Measurements from ENCODE around the gene COL15A1. TPM values are rescaled to one million over a fixed set of nuclear protein-coding genes. Genes with fewer than 3 reads are reported as not detected.

COL15A1 gene
- total RNA-seq, 1 experiment from 2014 or later = 0.22 TPM

DNA sequence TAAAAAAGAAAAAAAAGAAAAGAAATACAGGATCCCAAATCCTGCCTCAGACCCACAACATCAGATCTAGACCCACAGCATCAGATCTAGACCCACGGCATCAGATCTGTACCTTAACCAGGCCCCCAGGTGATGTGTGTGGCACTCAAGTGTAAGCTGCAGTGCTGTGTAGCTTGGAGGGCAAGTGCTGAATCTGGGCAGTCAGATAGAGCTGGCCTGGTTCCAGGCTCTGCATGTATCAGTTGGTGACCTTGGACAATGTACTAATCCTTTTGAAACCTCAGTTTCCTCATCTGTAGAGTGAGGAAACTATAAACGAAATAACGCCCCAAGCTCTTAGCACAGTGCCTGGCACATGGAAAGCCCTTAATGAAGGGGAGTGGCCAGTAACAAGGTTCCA is 16.7 kb downstream of the COL15A1 start:
- no peak overlapping the region for H3K27ac Mint-ChIP-seq
- H3K27me3 Mint-ChIP-seq (ENCODE audit: low read depth) = peaks cover 4% of the 10 kb centered on the region; the same call in 1 of the 2 replicates

DNA sequence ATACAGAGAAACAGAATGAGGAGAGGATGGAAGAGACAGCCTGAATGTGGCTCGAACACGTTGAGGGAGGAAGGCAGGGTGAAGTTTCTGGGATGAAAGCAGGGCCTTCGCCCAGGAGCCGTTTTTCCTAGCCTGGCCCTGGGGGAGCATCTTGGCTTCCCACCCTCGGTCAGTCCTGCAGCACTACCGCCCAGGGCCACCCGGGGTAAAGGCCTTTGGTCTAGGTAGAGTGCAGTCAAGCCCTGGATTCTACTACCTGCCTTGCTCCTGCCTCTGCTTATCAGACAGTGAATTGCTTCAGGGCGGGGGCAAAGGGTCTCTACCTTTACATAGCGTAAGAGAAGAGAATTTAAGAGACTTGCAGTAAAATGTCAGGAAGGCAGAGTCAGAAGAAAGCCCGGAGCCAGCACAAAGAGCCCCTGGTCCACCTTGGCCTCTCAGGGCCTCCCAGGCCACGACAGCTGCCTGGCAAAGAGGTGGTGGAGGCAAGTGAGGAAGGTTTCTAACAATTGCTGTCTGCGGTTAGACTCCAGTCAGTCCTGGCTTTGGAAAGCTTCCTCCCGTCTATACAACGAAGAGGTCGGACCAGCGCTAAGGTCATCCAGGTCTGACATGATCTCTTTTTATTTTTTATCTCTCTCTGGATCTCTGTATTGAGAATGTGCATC is 17.9 kb downstream of the COL15A1 start:
- POLR2A ChIA-PET = no interaction called here
- H3K27ac Mint-ChIP-seq = no peak overlapping the region
- DNase-seq (ENCODE audit: low spot score) (no peak), ATAC-seq (peak; percentile 72)
- TF ChIP-seq NFE2L1 (CRISPR knock-in tag; IDR thresholded peaks at IDR 0.05) (no peak), GRHL2 (CRISPR knock-in tag; IDR thresholded peaks at IDR 0.05; ENCODE audit: insufficient replicate concordance, severe bottlenecking) (no peak), EMX1 (CRISPR knock-in tag; IDR thresholded peaks at IDR 0.05) (no peak), ZNF263 (CRISPR knock-in tag; IDR thresholded peaks at IDR 0.05; ENCODE audit: low read depth) (no peak), ZNF423 (CRISPR knock-in tag; IDR thresholded peaks at IDR 0.05) (no peak), SMAD3 (CRISPR knock-in tag; IDR thresholded peaks at IDR 0.05; ENCODE audit: borderline replicate concordance) (no peak)
- TF ChIP-seq, protein P1, sequence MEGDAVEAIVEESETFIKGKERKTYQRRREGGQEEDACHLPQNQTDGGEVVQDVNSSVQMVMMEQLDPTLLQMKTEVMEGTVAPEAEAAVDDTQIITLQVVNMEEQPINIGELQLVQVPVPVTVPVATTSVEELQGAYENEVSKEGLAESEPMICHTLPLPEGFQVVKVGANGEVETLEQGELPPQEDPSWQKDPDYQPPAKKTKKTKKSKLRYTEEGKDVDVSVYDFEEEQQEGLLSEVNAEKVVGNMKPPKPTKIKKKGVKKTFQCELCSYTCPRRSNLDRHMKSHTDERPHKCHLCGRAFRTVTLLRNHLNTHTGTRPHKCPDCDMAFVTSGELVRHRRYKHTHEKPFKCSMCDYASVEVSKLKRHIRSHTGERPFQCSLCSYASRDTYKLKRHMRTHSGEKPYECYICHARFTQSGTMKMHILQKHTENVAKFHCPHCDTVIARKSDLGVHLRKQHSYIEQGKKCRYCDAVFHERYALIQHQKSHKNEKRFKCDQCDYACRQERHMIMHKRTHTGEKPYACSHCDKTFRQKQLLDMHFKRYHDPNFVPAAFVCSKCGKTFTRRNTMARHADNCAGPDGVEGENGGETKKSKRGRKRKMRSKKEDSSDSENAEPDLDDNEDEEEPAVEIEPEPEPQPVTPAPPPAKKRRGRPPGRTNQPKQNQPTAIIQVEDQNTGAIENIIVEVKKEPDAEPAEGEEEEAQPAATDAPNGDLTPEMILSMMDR (IDR thresholded peaks at IDR 0.05) = no peak
- peaks cover 2% of the 10 kb centered on the region; the same call in 1 of the 2 replicates for H3K27me3 Mint-ChIP-seq (ENCODE audit: low read depth)
- H3K36me3 Mint-ChIP-seq = peaks cover 5% of the 10 kb centered on the region
- no peak overlapping the region for H3K4me3 Mint-ChIP-seq
- peaks cover 21% of the 10 kb centered on the region for H3K4me1 Mint-ChIP-seq
- CTCF ChIA-PET = interaction anchor here (1.3 kb wide), 1 partner anchor 37 kb away, joined by 3 read pairs; no protein-coding TSS in a partner anchor
- peaks cover 21% of the 10 kb centered on the region for H3K9me3 Mint-ChIP-seq

More for the DNA sequence above, 16.7 kb downstream of the COL15A1 start:
- CTCF ChIA-PET = interaction anchor here (1.3 kb wide), 1 partner anchor 38 kb away, joined by 3 read pairs; no protein-coding TSS in a partner anchor
- no peak for TF ChIP-seq NFATC4 (CRISPR knock-in tag; IDR thresholded peaks at IDR 0.05)
- TF ChIP-seq, protein P2, sequence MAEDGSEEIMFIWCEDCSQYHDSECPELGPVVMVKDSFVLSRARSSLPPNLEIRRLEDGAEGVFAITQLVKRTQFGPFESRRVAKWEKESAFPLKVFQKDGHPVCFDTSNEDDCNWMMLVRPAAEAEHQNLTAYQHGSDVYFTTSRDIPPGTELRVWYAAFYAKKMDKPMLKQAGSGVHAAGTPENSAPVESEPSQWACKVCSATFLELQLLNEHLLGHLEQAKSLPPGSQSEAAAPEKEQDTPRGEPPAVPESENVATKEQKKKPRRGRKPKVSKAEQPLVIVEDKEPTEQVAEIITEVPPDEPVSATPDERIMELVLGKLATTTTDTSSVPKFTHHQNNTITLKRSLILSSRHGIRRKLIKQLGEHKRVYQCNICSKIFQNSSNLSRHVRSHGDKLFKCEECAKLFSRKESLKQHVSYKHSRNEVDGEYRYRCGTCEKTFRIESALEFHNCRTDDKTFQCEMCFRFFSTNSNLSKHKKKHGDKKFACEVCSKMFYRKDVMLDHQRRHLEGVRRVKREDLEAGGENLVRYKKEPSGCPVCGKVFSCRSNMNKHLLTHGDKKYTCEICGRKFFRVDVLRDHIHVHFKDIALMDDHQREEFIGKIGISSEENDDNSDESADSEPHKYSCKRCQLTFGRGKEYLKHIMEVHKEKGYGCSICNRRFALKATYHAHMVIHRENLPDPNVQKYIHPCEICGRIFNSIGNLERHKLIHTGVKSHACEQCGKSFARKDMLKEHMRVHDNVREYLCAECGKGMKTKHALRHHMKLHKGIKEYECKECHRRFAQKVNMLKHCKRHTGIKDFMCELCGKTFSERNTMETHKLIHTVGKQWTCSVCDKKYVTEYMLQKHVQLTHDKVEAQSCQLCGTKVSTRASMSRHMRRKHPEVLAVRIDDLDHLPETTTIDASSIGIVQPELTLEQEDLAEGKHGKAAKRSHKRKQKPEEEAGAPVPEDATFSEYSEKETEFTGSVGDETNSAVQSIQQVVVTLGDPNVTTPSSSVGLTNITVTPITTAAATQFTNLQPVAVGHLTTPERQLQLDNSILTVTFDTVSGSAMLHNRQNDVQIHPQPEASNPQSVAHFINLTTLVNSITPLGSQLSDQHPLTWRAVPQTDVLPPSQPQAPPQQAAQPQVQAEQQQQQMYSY (CRISPR knock-in tag; IDR thresholded peaks at IDR 0.05) = no peak
- peaks cover 24% of the 10 kb centered on the region for H3K9me3 Mint-ChIP-seq
- peaks cover 5% of the 10 kb centered on the region for H3K36me3 Mint-ChIP-seq
- POLR2A ChIA-PET = no interaction called here
- DNase-seq (ENCODE audit: low spot score) (no peak), ATAC-seq (no peak)
- H3K4me1 Mint-ChIP-seq = peaks cover 21% of the 10 kb centered on the region
- no peak overlapping the region for H3K4me3 Mint-ChIP-seq

DNA sequence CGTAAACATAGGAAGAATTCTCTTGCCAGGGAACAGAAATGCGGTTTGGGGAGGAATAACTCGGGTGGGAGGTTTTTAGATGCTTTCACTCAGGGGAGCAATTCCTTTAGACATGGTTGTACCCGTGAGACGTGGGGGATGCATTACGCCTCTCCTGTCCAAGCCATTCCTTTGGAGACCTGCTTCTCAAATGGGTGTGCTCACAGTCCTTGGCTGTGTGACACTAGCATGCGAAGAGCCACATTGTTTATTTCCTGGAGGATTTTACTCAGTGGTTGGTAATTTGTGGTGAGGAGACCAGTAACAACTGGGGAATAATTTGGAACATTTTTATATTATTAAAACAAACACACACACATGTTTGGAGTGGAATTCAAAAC is 18.5 kb downstream of the COL15A1 start:
- no peak for DNase-seq (ENCODE audit: low spot score)
- Mint-ChIP-seq H3K27me3 (ENCODE audit: low read depth) (no peaks in the 10 kb centered on the region; the same call in 1 of the 2 replicates), H3K4me1 (peaks cover 21% of the 10 kb centered on the region), H3K4me3 (no peak overlapping the region), H3K36me3 (peaks cover under 1% of the 10 kb centered on the region; the same call in 1 of the 2 replicates), H3K27ac (no peak overlapping the region), H3K9me3 (peaks cover 16% of the 10 kb centered on the region)
- no peak for ATAC-seq
- ChIA-PET POLR2A (no interaction called here), CTCF (interaction anchor here (3.0 kb wide), 1 partner anchor 13 kb away, joined by 16 read pairs; no protein-coding TSS in a partner anchor)
- TF ChIP-seq MYBL2 (CRISPR knock-in tag; IDR thresholded peaks at IDR 0.05) (no peak), OVOL2 (CRISPR knock-in tag; IDR thresholded peaks at IDR 0.05; ENCODE audit: borderline replicate concordance) (no peak), ETV6 (CRISPR knock-in tag; IDR thresholded peaks at IDR 0.05) (no peak)
- TF ChIP-seq, protein P1 (IDR thresholded peaks at IDR 0.05) = no peak
- TF ChIP-seq, protein P3, sequence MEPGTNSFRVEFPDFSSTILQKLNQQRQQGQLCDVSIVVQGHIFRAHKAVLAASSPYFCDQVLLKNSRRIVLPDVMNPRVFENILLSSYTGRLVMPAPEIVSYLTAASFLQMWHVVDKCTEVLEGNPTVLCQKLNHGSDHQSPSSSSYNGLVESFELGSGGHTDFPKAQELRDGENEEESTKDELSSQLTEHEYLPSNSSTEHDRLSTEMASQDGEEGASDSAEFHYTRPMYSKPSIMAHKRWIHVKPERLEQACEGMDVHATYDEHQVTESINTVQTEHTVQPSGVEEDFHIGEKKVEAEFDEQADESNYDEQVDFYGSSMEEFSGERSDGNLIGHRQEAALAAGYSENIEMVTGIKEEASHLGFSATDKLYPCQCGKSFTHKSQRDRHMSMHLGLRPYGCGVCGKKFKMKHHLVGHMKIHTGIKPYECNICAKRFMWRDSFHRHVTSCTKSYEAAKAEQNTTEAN (CRISPR knock-in tag; IDR thresholded peaks at IDR 0.05) = no peak
- TF ChIP-seq, protein P4, sequence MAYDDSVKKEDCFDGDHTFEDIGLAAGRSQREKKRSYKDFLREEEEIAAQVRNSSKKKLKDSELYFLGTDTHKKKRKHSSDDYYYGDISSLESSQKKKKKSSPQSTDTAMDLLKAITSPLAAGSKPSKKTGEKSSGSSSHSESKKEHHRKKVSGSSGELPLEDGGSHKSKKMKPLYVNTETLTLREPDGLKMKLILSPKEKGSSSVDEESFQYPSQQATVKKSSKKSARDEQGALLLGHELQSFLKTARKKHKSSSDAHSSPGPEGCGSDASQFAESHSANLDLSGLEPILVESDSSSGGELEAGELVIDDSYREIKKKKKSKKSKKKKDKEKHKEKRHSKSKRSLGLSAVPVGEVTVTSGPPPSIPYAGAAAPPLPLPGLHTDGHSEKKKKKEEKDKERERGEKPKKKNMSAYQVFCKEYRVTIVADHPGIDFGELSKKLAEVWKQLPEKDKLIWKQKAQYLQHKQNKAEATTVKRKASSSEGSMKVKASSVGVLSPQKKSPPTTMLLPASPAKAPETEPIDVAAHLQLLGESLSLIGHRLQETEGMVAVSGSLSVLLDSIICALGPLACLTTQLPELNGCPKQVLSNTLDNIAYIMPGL (CRISPR knock-in tag; IDR thresholded peaks at IDR 0.05) = no peak
- TF ChIP-seq, protein P5, sequence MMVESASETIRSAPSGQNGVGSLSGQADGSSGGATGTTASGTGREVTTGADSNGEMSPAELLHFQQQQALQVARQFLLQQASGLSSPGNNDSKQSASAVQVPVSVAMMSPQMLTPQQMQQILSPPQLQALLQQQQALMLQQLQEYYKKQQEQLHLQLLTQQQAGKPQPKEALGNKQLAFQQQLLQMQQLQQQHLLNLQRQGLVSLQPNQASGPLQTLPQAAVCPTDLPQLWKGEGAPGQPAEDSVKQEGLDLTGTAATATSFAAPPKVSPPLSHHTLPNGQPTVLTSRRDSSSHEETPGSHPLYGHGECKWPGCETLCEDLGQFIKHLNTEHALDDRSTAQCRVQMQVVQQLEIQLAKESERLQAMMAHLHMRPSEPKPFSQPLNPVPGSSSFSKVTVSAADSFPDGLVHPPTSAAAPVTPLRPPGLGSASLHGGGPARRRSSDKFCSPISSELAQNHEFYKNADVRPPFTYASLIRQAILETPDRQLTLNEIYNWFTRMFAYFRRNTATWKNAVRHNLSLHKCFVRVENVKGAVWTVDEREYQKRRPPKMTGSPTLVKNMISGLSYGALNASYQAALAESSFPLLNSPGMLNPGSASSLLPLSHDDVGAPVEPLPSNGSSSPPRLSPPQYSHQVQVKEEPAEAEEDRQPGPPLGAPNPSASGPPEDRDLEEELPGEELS (CRISPR knock-in tag; IDR thresholded peaks at IDR 0.05) = no peak

Measured in WTC11 (cell line).